Fibroblast of skin of right biceps (primary cell): ENCODE data around the gene NSL1.
"Not testable (repeated sequence)": the region's sequence is repeated elsewhere in the genome, so short reads cannot be mapped to it uniquely, and the experiment has no call there.

Source experiments
- DNase-seq: peaks from one replicate; pipeline ENCODE4 v3.0.0-alpha.2; 2013

NSL1 gene

GRCh38 chr1:212782422-212783154, 9.0 kb downstream of the NSL1 start:
- peak; percentile 33 for DNase-seq

GRCh38 chr1:212781225-212781624, 10.4 kb downstream of the NSL1 start:
- DNase-seq = no peak

- DNase-seq = no peak
These were observed 10.8 kb downstream of the NSL1 start for GRCh38 chr1:212780759-212781158.

- DNase-seq = not testable (repeated sequence)
These were observed 12.5 kb downstream of the NSL1 start for GRCh38 chr1:212779086-212779485.

GRCh38 chr1:212777151-212777550, 14.4 kb downstream of the NSL1 start:
- DNase-seq = no peak

- DNase-seq = no peak
These were observed 16.3 kb downstream of the NSL1 start for GRCh38 chr1:212775241-212775640.

- DNase-seq = peak; percentile 41
These were observed 17.0 kb downstream of the NSL1 start for GRCh38 chr1:212774584-212774983.

- no peak for DNase-seq
These were observed 18.6 kb downstream of the NSL1 start for GRCh38 chr1:212773011-212773410.

- no peak for DNase-seq
These were observed 20.2 kb downstream of the NSL1 start for GRCh38 chr1:212771341-212771740.

- no peak for DNase-seq
These were observed 22.0 kb downstream of the NSL1 start for GRCh38 chr1:212769459-212770167.

- not testable (repeated sequence) for DNase-seq
These were observed 24.8 kb downstream of the NSL1 start for GRCh38 chr1:212766825-212767224.

- not testable (repeated sequence) for DNase-seq
These were observed 26.8 kb downstream of the NSL1 start for GRCh38 chr1:212764718-212765281.

- no peak for DNase-seq
These were observed 28.7 kb downstream of the NSL1 start for GRCh38 chr1:212762839-212763238.

GRCh38 chr1:212762234-212762633, 29.3 kb downstream of the NSL1 start:
- DNase-seq = no peak

GRCh38 chr1:212760126-212760823, 31.3 kb downstream of the NSL1 start:
- no peak for DNase-seq

GRCh38 chr1:212759683-212760082, 31.9 kb downstream of the NSL1 start:
- DNase-seq = no peak

GRCh38 chr1:212754680-212755079, 36.9 kb downstream of the NSL1 start:
- no peak for DNase-seq

GRCh38 chr1:212754193-212754592, 37.4 kb downstream of the NSL1 start:
- DNase-seq = no peak

- DNase-seq = no peak
These were observed 37.8 kb downstream of the NSL1 start for GRCh38 chr1:212753749-212754148.

GRCh38 chr1:212752934-212753497, 38.6 kb downstream of the NSL1 start:
- DNase-seq = no peak

GRCh38 chr1:212752252-212752933, 39.2 kb downstream of the NSL1 start:
- DNase-seq = peak; percentile 16

GRCh38 chr1:212749821-212750535, 41.6 kb downstream of the NSL1 start:
- DNase-seq = peak; percentile 84
